A673 (cell line): Measurements from ENCODE around the gene SUN1. TPM values are rescaled to one million over a fixed set of nuclear protein-coding genes. Genes with fewer than 3 reads are reported as not detected.

ENCODE experiments used
- BruUV-seq: library from RNA; stranded (reverse); fragments of 400-500 nt; replicated peaks from 2 replicates; lab custom pipeline; 2021; lab: Mats Ljungman, UMichigan
- CTCF ChIA-PET: fragments of 300-600 bp; sonication (Branson Sonifier 250); formaldehyde crosslinking; loops from one replicate; lab custom pipeline; 2022; ENCODE audit warnings: antibody characterized with exemption; lab: Charles Lee
- POLR2A ChIA-PET: fragments of 300-600 bp; sonication (Branson Sonifier 250); formaldehyde crosslinking; loops from one replicate; lab custom pipeline; 2022; ENCODE audit warnings: antibody characterized with exemption; ENCODE audit not compliant: low non-redundant PET; lab: Charles Lee
- DNase-seq: peaks from one replicate; pipeline ENCODE4 v3.0.0-alpha.2; 2015; ENCODE audit warnings: low spot score
- H3K27ac ChIP-seq: fragments of 200-600 bp; sonication (generic); 2 replicates; pipeline ENCODE4 v1.5.1; 2016; ENCODE audit warnings: mixed run types, low read depth, mild to moderate bottlenecking, mixed read lengths, antibody characterized with exemption, low read length; ENCODE audit not compliant: poor library complexity, severe bottlenecking
- H3K27me3 ChIP-seq: fragments of 200-600 bp; sonication (generic); replicated peaks from 2 replicates; pipeline ENCODE4 v1.6.1; 2017; ENCODE audit warnings: mixed run types, low read depth, mild to moderate bottlenecking, mixed read lengths, antibody characterized with exemption, low read length; ENCODE audit not compliant: insufficient read depth, poor library complexity
- H3K36me3 ChIP-seq: fragments of 200-600 bp; sonication (generic); 2 replicates; pipeline ENCODE4 v1.6.1; 2016; ENCODE audit warnings: mixed run types, mild to moderate bottlenecking, mixed read lengths, antibody characterized with exemption, low read length; ENCODE audit not compliant: insufficient read depth, poor library complexity, severe bottlenecking
- H3K4me1 ChIP-seq: fragments of 200-600 bp; sonication (generic); 2 replicates; pipeline ENCODE4 v1.6.1; 2017; ENCODE audit warnings: mixed run types, mild to moderate bottlenecking, mixed read lengths, antibody characterized with exemption, low read length; ENCODE audit not compliant: insufficient read depth, poor library complexity, severe bottlenecking
- H3K4me3 ChIP-seq: fragments of 200-600 bp; sonication (generic); 2 replicates; pipeline ENCODE4 v1.5.1; 2016; ENCODE audit warnings: low read depth, mixed run types, mild to moderate bottlenecking, mixed read lengths, low read length; ENCODE audit not compliant: poor library complexity, severe bottlenecking
- H3K9me3 ChIP-seq: fragments of 200-600 bp; sonication (generic); 2 replicates; pipeline ENCODE4 v1.6.1; 2016; ENCODE audit warnings: mixed run types, low read depth, mild to moderate bottlenecking, mixed read lengths, antibody characterized with exemption, low read length; ENCODE audit not compliant: poor library complexity, severe bottlenecking
- CTCF ChIP-seq: fragments of 300-800, 200-600 bp; sonication (generic); conservative IDR thresholded peaks from 2 replicates; pipeline ENCODE4 v1.5.1; 2017; ENCODE audit warnings: low read depth, mild to moderate bottlenecking, antibody characterized with exemption, low read length, moderate library complexity, mixed read lengths
- EZH2 ChIP-seq: fragments of 200-600 bp; sonication (generic); IDR thresholded peaks from 2 replicates; pipeline ENCODE4 v1.6.1; 2017; ENCODE audit warnings: borderline replicate concordance, low read depth, mild to moderate bottlenecking, mixed read lengths, antibody characterized with exemption, low read length; ENCODE audit not compliant: poor library complexity, severe bottlenecking
- intact Hi-C: fragments of 100-400 bp; cut with micrococcal nuclease; formaldehyde crosslinking; loops from one replicate; pipeline ENCODE4 v1.10.0; 2022; ENCODE audit not compliant: unreplicated experiment
- total RNA-seq: library from RNA; stranded (reverse); gene quantifications from 2 replicates; pipeline ENCODE4 v1.2.3, GENCODE V29; 2021

Gene SUN1
- total RNA-seq, 1 experiment from 2014 or later = 189 TPM

GRCh38 chr7:816751-817671 lies 15.3 kb upstream of the SUN1 start:
- Histone ChIP-seq H3K27ac (peak overlapping the region; percentile 84), H3K4me1 (peaks cover 53% of the 10 kb centered on the region), H3K9me3 (no peaks in the 10 kb centered on the region), H3K36me3 (no peaks in the 10 kb centered on the region), H3K4me3 (peak overlapping the region; percentile 68), H3K27me3 (no peaks in the 10 kb centered on the region)
- CTCF ChIA-PET = interaction anchor here (0.8 kb wide), 1 partner anchor 19 kb away, joined by 3 read pairs; no protein-coding TSS in a partner anchor
- no peak for TF ChIP-seq EZH2
- no peak for TF ChIP-seq CTCF
- no peak for DNase-seq
- POLR2A ChIA-PET = no interaction called here
- intact Hi-C loops = no loop called here
- BruUV-seq = no TSS peak

GRCh38 chr7:818031-818699 lies 14.1 kb upstream of the SUN1 start:
- Histone ChIP-seq H3K27ac (no peak overlapping the region), H3K4me1 (peaks cover 56% of the 10 kb centered on the region), H3K4me3 (peak overlapping the region; percentile 68), H3K9me3 (no peaks in the 10 kb centered on the region), H3K36me3 (no peaks in the 10 kb centered on the region), H3K27me3 (no peaks in the 10 kb centered on the region)
- intact Hi-C loops = no loop called here
- DNase-seq = peak; percentile 66
- peak; percentile 38; the same call in 1 of the 2 replicates for TF ChIP-seq CTCF
- no peak for TF ChIP-seq EZH2
- BruUV-seq = no TSS peak
- ChIA-PET POLR2A (interaction anchor here (0.7 kb wide), 1 partner anchor 61 kb away, joined by 9 read pairs; no protein-coding TSS in a partner anchor), CTCF (no interaction called here)

- CTCF ChIA-PET = no interaction called here
- Histone ChIP-seq H3K9me3 (no peaks in the 10 kb centered on the region), H3K27me3 (no peaks in the 10 kb centered on the region), H3K27ac (no peak overlapping the region), H3K36me3 (no peaks in the 10 kb centered on the region), H3K4me1 (peaks cover 56% of the 10 kb centered on the region), H3K4me3 (no peak overlapping the region)
- TF ChIP-seq CTCF (no peak), EZH2 (no peak)
- BruUV-seq = no TSS peak
- DNase-seq = no peak
- POLR2A ChIA-PET = no interaction called here
- intact Hi-C loops = loop anchor here (5.0 kb wide), 1 partner anchor 52 kb away; no protein-coding TSS in a partner anchor
These were observed 11.9 kb upstream of the SUN1 start for GRCh38 chr7:820341-820740.
